CD14-positive monocyte (primary cell): ENCODE measurements around the gene NOX5. TPM values are rescaled to one million over a fixed set of nuclear protein-coding genes. Genes with fewer than 3 reads are reported as not detected.

Experiments
- DNase-seq, 3 donors: peaks; one replicate each; pipeline ENCODE4 v3.0.0-alpha.2; 2011 to 2022
- H2AFZ ChIP-seq: 2 replicates; pipeline ENCODE4 v1.6.0; 2012; ENCODE audit warnings: mild to moderate bottlenecking, low read depth, low read length, inconsistent platforms; ENCODE audit not compliant: insufficient read depth, poor library complexity, severe bottlenecking
- H3K27ac ChIP-seq, 2 donors: 1 replicate in 1 of 2; 2 replicates in 1 of 2; pipeline ENCODE4 v1.5.1; 2012 to 2013; ENCODE audit warnings: low read length in 2 of 2, control low read depth in 1 of 2, inconsistent platforms in 1 of 2, low read depth in 1 of 2, mild to moderate bottlenecking in 1 of 2
- H3K27me3 ChIP-seq, 2 donors: one replicate each; pipeline versions ENCODE4 v1.6.0 to v1.6.1; 2011 to 2013; ENCODE audit warnings: low read length in 2 of 2; ENCODE audit not compliant: control insufficient read depth in 2 of 2, insufficient read depth in 2 of 2
- H3K36me3 ChIP-seq, 2 donors: replicated peaks in 1 of 2; 1 replicate in 1 of 2; 2 replicates in 1 of 2; pipeline versions ENCODE4 v1.5.1 to v1.6.1; 2012 to 2013; ENCODE audit warnings: low read length in 2 of 2, control low read depth in 1 of 2, inconsistent platforms in 1 of 2, mild to moderate bottlenecking in 1 of 2; ENCODE audit not compliant: insufficient read depth in 2 of 2, control insufficient read depth in 1 of 2
- H3K4me1 ChIP-seq, 2 donors: 1 replicate in 1 of 2; 2 replicates in 1 of 2; pipeline versions ENCODE4 v1.5.1 to v1.6.1; 2012 to 2013; ENCODE audit warnings: low read length in 2 of 2, control low read depth in 1 of 2, inconsistent platforms in 1 of 2, mild to moderate bottlenecking in 1 of 2, moderate library complexity in 1 of 2; ENCODE audit not compliant: insufficient read depth in 2 of 2, control insufficient read depth in 1 of 2
- H3K4me2 ChIP-seq: replicated peaks from 2 replicates; pipeline ENCODE3; 2012; ENCODE audit warnings: low read length, moderate library complexity, mild to moderate bottlenecking; ENCODE audit not compliant: poor library complexity, severe bottlenecking; ENCODE audit errors: extremely low read depth
- H3K4me3 ChIP-seq, 3 experiments: fragments of 200-600 bp in 1 of 3; sonication (generic) in 1 of 3; replicated peaks in 1 of 3; 1 replicate in 2 of 3; 2 replicates in 1 of 3; pipeline ENCODE4 v1.5.1; 2011 to 2013; ENCODE audit warnings: low read length in 3 of 3, mild to moderate bottlenecking in 3 of 3, control low read depth in 2 of 3, low read depth in 2 of 3, inconsistent platforms in 1 of 3, moderate library complexity in 1 of 3
- H3K79me2 ChIP-seq: 2 replicates; pipeline ENCODE4 v1.6.0; 2012; ENCODE audit warnings: mild to moderate bottlenecking, control low read depth, inconsistent platforms, low read length, moderate library complexity; ENCODE audit not compliant: insufficient read depth
- H3K9ac ChIP-seq: 2 replicates; pipeline ENCODE4 v1.6.0; 2017; ENCODE audit warnings: low read length, mild to moderate bottlenecking; ENCODE audit not compliant: insufficient read depth, poor library complexity, severe bottlenecking
- H3K9me3 ChIP-seq, 2 donors: replicated peaks in 1 of 2; 1 replicate in 1 of 2; 2 replicates in 1 of 2; pipeline versions ENCODE4 v1.5.1 to v1.6.1; 2012 to 2013; ENCODE audit warnings: low read length in 2 of 2, control low read depth in 1 of 2; ENCODE audit not compliant: control insufficient read depth in 1 of 2, insufficient read depth in 1 of 2
- H4K20me1 ChIP-seq: 2 replicates; pipeline ENCODE4 v1.6.0; 2012; ENCODE audit warnings: mild to moderate bottlenecking, low read length, control low read depth, moderate library complexity; ENCODE audit not compliant: insufficient read depth
- H3K27ac Mint-ChIP-seq, 7 donors: one replicate each; pipeline ENCODE4 v1.8.0; 2020; ENCODE audit warnings: mild to moderate bottlenecking in 7 of 7, mixed read lengths in 7 of 7, moderate library complexity in 6 of 7, inconsistent platforms in 2 of 7
- H3K27me3 Mint-ChIP-seq, 3 donors: one replicate each; pipeline ENCODE4 v1.8.0; 2021 to 2022; ENCODE audit warnings: low read depth in 3 of 3, mild to moderate bottlenecking in 3 of 3, mixed read lengths in 3 of 3, moderate library complexity in 3 of 3, inconsistent platforms in 1 of 3
- H3K36me3 Mint-ChIP-seq, 2 donors: one replicate each; pipeline ENCODE4 v1.8.0; 2020; ENCODE audit warnings: mixed read lengths in 2 of 2, inconsistent platforms in 1 of 2, mild to moderate bottlenecking in 1 of 2
- H3K4me1 Mint-ChIP-seq: one replicate; pipeline ENCODE4 v1.8.0; 2020; ENCODE audit warnings: mild to moderate bottlenecking, mixed read lengths
- H3K4me3 Mint-ChIP-seq, 2 donors: one replicate each; pipeline ENCODE4 v1.8.0; 2020; ENCODE audit warnings: mild to moderate bottlenecking in 2 of 2, mixed read lengths in 2 of 2, moderate library complexity in 1 of 2
- H3K9me3 Mint-ChIP-seq, 7 donors: one replicate each; pipeline ENCODE4 v1.8.0; 2020 to 2022; ENCODE audit warnings: mixed read lengths in 7 of 7, mild to moderate bottlenecking in 6 of 7, moderate library complexity in 6 of 7, inconsistent platforms in 2 of 7
- WGBS: methylation state at CpG from one replicate; pipeline ENCODE4 v1.1.5; 2013; ENCODE audit warnings: missing lambda C conversion rate; ENCODE audit not compliant: insufficient coverage; 5-methylcytosine and 5-hydroxymethylcytosine counted together
- intact Hi-C, 2 donors: fragments of 100-400 bp; cut with micrococcal nuclease; formaldehyde crosslinking; loops; one replicate each; pipeline versions ENCODE4 v1.15.0 to v1.15.1; 2023
- polyA plus RNA-seq, 3 donors: library from polyadenylated mRNA; depleted of rRNA in 1 of 3; unstranded in 2 of 3; stranded (reverse) in 1 of 3; fragments of 300-500 nt in 2 of 3; fragments of >200 nt in 1 of 3; fragmentation: Illumina TruSeq in 2 of 3; gene quantifications; 1 replicate in 2 of 3; 2 replicates in 1 of 3; pipeline ENCODE4 v1.2.3, GENCODE V29; 2012 to 2021
- TF ChIP-seq, protein P1 (sequence below): fragments of 200-600 bp; IDR thresholded peaks from one replicate; pipeline ENCODE4 v1.8.0; 2022; ENCODE audit warnings: antibody characterized with exemption, mild to moderate bottlenecking

NOX5 gene
- polyA plus RNA-seq, 3 donors = not detected

DNA sequence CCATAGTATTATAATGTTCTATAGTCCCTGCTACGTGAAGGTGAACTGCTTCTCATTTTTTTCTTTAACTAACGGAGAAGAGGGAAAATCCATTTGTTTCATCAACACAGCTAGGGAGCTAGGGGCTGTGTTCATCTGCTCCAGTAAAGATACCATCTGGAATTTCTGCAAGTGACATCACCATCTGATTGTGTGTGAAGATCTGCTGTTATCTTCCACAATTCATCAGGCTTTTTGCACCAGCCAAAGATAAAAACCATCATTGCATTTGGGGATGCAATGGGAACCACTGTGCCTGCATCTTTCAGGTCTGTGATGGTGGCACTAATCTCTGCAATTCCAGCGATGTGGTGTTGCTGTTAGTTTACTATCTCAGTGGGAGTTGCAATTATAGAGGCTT, 35.5 kb upstream of the NOX5 start:
- Histone ChIP-seq H3K27ac (no peak overlapping the region), H3K36me3 (no peaks in the 10 kb centered on the region), H3K9me3 (peaks cover 0 to 13% of the 10 kb centered on the region in 2 donors), H3K9ac (no peak overlapping the region), H3K27me3 (peaks cover 0 to 2% of the 10 kb centered on the region in 2 donors), H3K79me2 (no peaks in the 10 kb centered on the region), H2AFZ (no peak overlapping the region), H3K4me1 (no peaks in the 10 kb centered on the region), H3K4me3 (no peak overlapping the region), H4K20me1 (no peaks in the 10 kb centered on the region), H3K4me2 (no peak overlapping the region)
- intact Hi-C loops = no loop called here
- Mint-ChIP-seq H3K9me3 (peaks cover 6 to 27% (median 14%) of the 10 kb centered on the region in 7 donors), H3K27me3 (peaks cover 0 to 5% (median 2%) of the 10 kb centered on the region in 3 donors), H3K4me3 (no peak overlapping the region), H3K36me3 (no peaks in the 10 kb centered on the region), H3K27ac (no peak overlapping the region), H3K4me1 (no peaks in the 10 kb centered on the region)
- TF ChIP-seq, protein P1, sequence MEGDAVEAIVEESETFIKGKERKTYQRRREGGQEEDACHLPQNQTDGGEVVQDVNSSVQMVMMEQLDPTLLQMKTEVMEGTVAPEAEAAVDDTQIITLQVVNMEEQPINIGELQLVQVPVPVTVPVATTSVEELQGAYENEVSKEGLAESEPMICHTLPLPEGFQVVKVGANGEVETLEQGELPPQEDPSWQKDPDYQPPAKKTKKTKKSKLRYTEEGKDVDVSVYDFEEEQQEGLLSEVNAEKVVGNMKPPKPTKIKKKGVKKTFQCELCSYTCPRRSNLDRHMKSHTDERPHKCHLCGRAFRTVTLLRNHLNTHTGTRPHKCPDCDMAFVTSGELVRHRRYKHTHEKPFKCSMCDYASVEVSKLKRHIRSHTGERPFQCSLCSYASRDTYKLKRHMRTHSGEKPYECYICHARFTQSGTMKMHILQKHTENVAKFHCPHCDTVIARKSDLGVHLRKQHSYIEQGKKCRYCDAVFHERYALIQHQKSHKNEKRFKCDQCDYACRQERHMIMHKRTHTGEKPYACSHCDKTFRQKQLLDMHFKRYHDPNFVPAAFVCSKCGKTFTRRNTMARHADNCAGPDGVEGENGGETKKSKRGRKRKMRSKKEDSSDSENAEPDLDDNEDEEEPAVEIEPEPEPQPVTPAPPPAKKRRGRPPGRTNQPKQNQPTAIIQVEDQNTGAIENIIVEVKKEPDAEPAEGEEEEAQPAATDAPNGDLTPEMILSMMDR = no peak
- no peak for DNase-seq
- WGBS = no CpG with 5 or more reads among the region's 3 CpGs

DNA sequence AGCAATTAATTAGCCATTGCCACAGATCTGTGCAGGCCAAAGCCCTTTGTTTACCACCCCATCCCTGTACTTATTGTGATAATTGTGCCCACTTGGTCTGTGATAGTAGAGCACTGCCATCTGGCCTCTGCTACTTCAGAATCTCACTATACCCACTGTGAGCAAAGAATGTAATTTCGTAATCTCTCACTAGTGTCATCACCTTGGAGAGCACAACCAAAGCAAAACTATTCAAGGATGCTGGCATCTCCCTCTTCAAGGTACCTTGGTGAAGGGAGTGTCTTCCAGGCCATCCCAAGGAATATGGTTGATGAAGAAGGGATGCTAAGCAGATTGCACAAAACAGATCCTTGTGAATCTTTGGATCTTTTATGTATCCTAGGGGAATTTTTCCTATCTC, 34.7 kb upstream of the NOX5 start:
- H3K79me2 ChIP-seq = no peaks in the 10 kb centered on the region
- H3K4me2 ChIP-seq = no peak overlapping the region
- no peak overlapping the region for H2AFZ ChIP-seq
- H3K4me1 ChIP-seq = no peaks in the 10 kb centered on the region
- no peak overlapping the region for H3K9ac ChIP-seq
- no peak overlapping the region for H3K27ac Mint-ChIP-seq
- peaks cover 0 to 2% of the 10 kb centered on the region in 2 donors for H3K27me3 ChIP-seq
- H3K27ac ChIP-seq = no peak overlapping the region
- peaks cover 6 to 27% (median 12%) of the 10 kb centered on the region in 7 donors for H3K9me3 Mint-ChIP-seq
- no peaks in the 10 kb centered on the region for H3K36me3 ChIP-seq
- H3K4me3 ChIP-seq = no peak overlapping the region
- no peak overlapping the region for H3K4me3 Mint-ChIP-seq
- no peaks in the 10 kb centered on the region for H4K20me1 ChIP-seq
- DNase-seq = no peak
- H3K9me3 ChIP-seq = peaks cover 0 to 13% of the 10 kb centered on the region in 2 donors
- WGBS = no CpG with 5 or more reads among the region's 1 CpG
- TF ChIP-seq, protein P1 = no peak
- intact Hi-C loops = no loop called here
- H3K36me3 Mint-ChIP-seq = no peaks in the 10 kb centered on the region
- H3K4me1 Mint-ChIP-seq = no peaks in the 10 kb centered on the region
- H3K27me3 Mint-ChIP-seq = peaks cover 0 to 5% (median 2%) of the 10 kb centered on the region in 3 donors
